ENCODE data around the gene CYTH4.
A peak's percentile ranks its signal among the peaks of the same experiment; 100 is the strongest.

CYTH4 gene

GRCh38 chr22:37291559-37292298, 9.4 kb downstream of the CYTH4 start:
- DNase-seq (ENCODE audit: low spot score): no peak

- DNase-seq (ENCODE audit: low spot score): no peak
Measured at GRCh38 chr22:37292641-37293040, 10.3 kb downstream of the CYTH4 start.

- no peak for DNase-seq (ENCODE audit: low spot score)
Measured at GRCh38 chr22:37293172-37293571, 10.9 kb downstream of the CYTH4 start.

GRCh38 chr22:37294747-37295146, 12.4 kb downstream of the CYTH4 start:
- DNase-seq (ENCODE audit: low spot score): no peak

GRCh38 chr22:37295213-37295886, 13.0 kb downstream of the CYTH4 start:
- DNase-seq (ENCODE audit: low spot score): no peak

- no peak for DNase-seq (ENCODE audit: low spot score)
Measured at GRCh38 chr22:37295946-37296345, 13.6 kb downstream of the CYTH4 start.

- DNase-seq (ENCODE audit: low spot score): no peak
Measured at GRCh38 chr22:37298748-37299495, 16.6 kb downstream of the CYTH4 start.

- DNase-seq (ENCODE audit: low spot score): no peak
Measured at GRCh38 chr22:37299969-37300509, 17.7 kb downstream of the CYTH4 start.

- DNase-seq (ENCODE audit: low spot score): no peak
Measured at GRCh38 chr22:37300551-37301017, 18.3 kb downstream of the CYTH4 start.

GRCh38 chr22:37301144-37301830, 19.0 kb downstream of the CYTH4 start:
- no peak for DNase-seq (ENCODE audit: low spot score)

GRCh38 chr22:37302674-37303555, 20.6 kb downstream of the CYTH4 start:
- no peak for DNase-seq (ENCODE audit: low spot score)

GRCh38 chr22:37303821-37304274, 21.5 kb downstream of the CYTH4 start:
- peak; percentile 91 for DNase-seq (ENCODE audit: low spot score)

- DNase-seq (ENCODE audit: low spot score): no peak
Measured at GRCh38 chr22:37304595-37305343, 22.5 kb downstream of the CYTH4 start.

GRCh38 chr22:37305887-37306286, 23.6 kb downstream of the CYTH4 start:
- DNase-seq (ENCODE audit: low spot score): no peak

- no peak for DNase-seq (ENCODE audit: low spot score)
Measured at GRCh38 chr22:37306494-37306829, 24.2 kb downstream of the CYTH4 start.

- no peak for DNase-seq (ENCODE audit: low spot score)
Measured at GRCh38 chr22:37308385-37309200, 26.3 kb downstream of the CYTH4 start.

GRCh38 chr22:37309211-37310074, 27.1 kb downstream of the CYTH4 start:
- DNase-seq (ENCODE audit: low spot score): no peak

GRCh38 chr22:37310075-37310606, 27.8 kb downstream of the CYTH4 start:
- DNase-seq (ENCODE audit: low spot score): no peak

All from AG08396 (cell line).